AG04449 (cell line): ENCODE results near the gene TMEM80.

ENCODE experiments used
- CTCF ChIA-PET: fragments of 350-600 bp; formaldehyde crosslinking; extraction: SDS; loops from one replicate; lab custom pipeline; 2021; ENCODE audit warnings: antibody characterized with exemption; lab: Yijun Ruan, JAX
- POLR2A ChIA-PET: fragments of 400-600, 350-600 bp; formaldehyde crosslinking; extraction: SDS; loops from one replicate; lab custom pipeline; 2020; ENCODE audit warnings: antibody characterized with exemption, inconsistent platforms; lab: Yijun Ruan, JAX
- DNase-seq: peaks from one replicate; pipeline ENCODE4 v3.0.0-alpha.2; 2010; ENCODE audit warnings: low read depth, low spot score
- H3K4me3 ChIP-seq: 2 replicates; pipeline ENCODE4 v1.5.1; 2011; ENCODE audit warnings: low read depth, mild to moderate bottlenecking, control low read depth, low read length
- CTCF ChIP-seq: IDR thresholded peaks from one replicate; pipeline ENCODE4 v1.5.1; 2011; ENCODE audit warnings: mild to moderate bottlenecking, moderate library complexity, low read length, control low read depth, inconsistent platforms; ENCODE audit not compliant: insufficient read depth; ENCODE audit errors: missing control alignments

The TMEM80 gene

GRCh38 chr11:695288-695537, 403 bp upstream of the TMEM80 start:
- TF ChIP-seq CTCF, result no peak
- ChIA-PET POLR2A (interaction anchor here (0.8 to 1.5 kb wide), 3 partner anchors 12 to 53 kb away, joined by 3 to 9 read pairs (median 3); partner anchors contain the start of gene EPS8L2), CTCF (interaction anchor here (1.4 to 17.1 kb wide), 2 partner anchors 29 to 33 kb away, joined by 4 to 198 read pairs; no protein-coding TSS in a partner anchor)
- DNase-seq, result no peak
- H3K4me3 ChIP-seq, result peak overlapping the region; percentile 85

GRCh38 chr11:696955-697491, 1.4 kb downstream of the TMEM80 start:
- CTCF ChIA-PET, result interaction anchor here (1.0 to 17.1 kb wide), 6 partner anchors 9 to 35 kb away, joined by 3 to 198 read pairs (median 3); partner anchors contain the start of gene EPS8L2
- no peak for TF ChIP-seq CTCF
- peak; percentile 53 for DNase-seq
- POLR2A ChIA-PET, result interaction anchor here (0.7 to 1.6 kb wide), 5 partner anchors 9 to 121 kb away, joined by 3 to 5 read pairs (median 4); partner anchors contain the start of genes PHRF1 and TALDO1
- no peak overlapping the region for H3K4me3 ChIP-seq

GRCh38 chr11:697811-698311, 2.2 kb downstream of the TMEM80 start:
- ChIA-PET CTCF (interaction anchor here (1.0 to 17.1 kb wide), 5 partner anchors 9 to 36 kb away, joined by 3 to 198 read pairs (median 3); partner anchors contain the start of gene EPS8L2), POLR2A (interaction anchor here (0.9 to 1.6 kb wide), 4 partner anchors 9 to 122 kb away, joined by 3 to 5 read pairs (median 4); partner anchors contain the start of genes PHRF1 and TALDO1)
- no peak for TF ChIP-seq CTCF
- no peak for DNase-seq
- no peak overlapping the region for H3K4me3 ChIP-seq

GRCh38 chr11:698493-699115, 3.0 kb downstream of the TMEM80 start:
- ChIA-PET POLR2A (no interaction called here), CTCF (interaction anchor here (0.7 to 17.1 kb wide), 3 partner anchors 8 to 35 kb away, joined by 3 to 198 read pairs (median 17); partner anchors contain the start of gene EPS8L2)
- DNase-seq, result no peak
- TF ChIP-seq CTCF, result no peak
- no peak overlapping the region for H3K4me3 ChIP-seq

GRCh38 chr11:699116-699508, 3.5 kb downstream of the TMEM80 start:
- no peak overlapping the region for H3K4me3 ChIP-seq
- CTCF ChIA-PET, result interaction anchor here (0.7 to 17.1 kb wide), 5 partner anchors 25 to 144 kb away, joined by 3 to 198 read pairs (median 3); no protein-coding TSS in a partner anchor
- DNase-seq, result no peak
- POLR2A ChIA-PET, result no interaction called here
- no peak for TF ChIP-seq CTCF

- no peak overlapping the region for H3K4me3 ChIP-seq
- no peak for DNase-seq
- no peak for TF ChIP-seq CTCF
- CTCF ChIA-PET, result interaction anchor here (0.8 to 17.1 kb wide), 4 partner anchors 25 to 144 kb away, joined by 3 to 198 read pairs (median 3); no protein-coding TSS in a partner anchor
- POLR2A ChIA-PET, result no interaction called here
Measured at GRCh38 chr11:699753-700152, 4.1 kb downstream of the TMEM80 start.
